Subcutaneous adipose tissue (tissue), 4 donors: ENCODE data around the gene CITED2. TPM values are rescaled to one million over a fixed set of nuclear protein-coding genes. Genes with fewer than 3 reads are reported as not detected.

Experiments
- CTCF ChIP-seq: fragments of 450-650 bp; IDR thresholded peaks from one replicate; pipeline ENCODE4 v1.5.1; 2016; ENCODE audit warnings: low read depth, mild to moderate bottlenecking, control low read depth, antibody characterized with exemption, moderate library complexity
- total RNA-seq, 4 donors: library from RNA; depleted of rRNA; stranded (reverse); fragments of >200 nt; gene quantifications; one replicate each; pipeline ENCODE4 v1.1.0, GENCODE V29; 2016

Gene CITED2
- total RNA-seq, 4 donors from 2014 or later: 117 to 273 (median 201) TPM

- no peak for TF ChIP-seq CTCF
These were observed 17.5 kb downstream of the CITED2 start for GRCh38 chr6:139356924-139357323.

- TF ChIP-seq CTCF: no peak
These were observed 18.5 kb downstream of the CITED2 start for GRCh38 chr6:139355777-139356445.

- no peak for TF ChIP-seq CTCF
These were observed 19.3 kb downstream of the CITED2 start for GRCh38 chr6:139355172-139355571.

GRCh38 chr6:139354189-139354588, 20.3 kb downstream of the CITED2 start:
- TF ChIP-seq CTCF: no peak

GRCh38 chr6:139349464-139350020, 24.9 kb downstream of the CITED2 start:
- no peak for TF ChIP-seq CTCF

GRCh38 chr6:139346392-139346791, 28.1 kb downstream of the CITED2 start:
- TF ChIP-seq CTCF: no peak

GRCh38 chr6:139344186-139344963, 30.1 kb downstream of the CITED2 start:
- no peak for TF ChIP-seq CTCF
